ENCODE results near the gene CDH4.

CDH4 gene

DNA sequence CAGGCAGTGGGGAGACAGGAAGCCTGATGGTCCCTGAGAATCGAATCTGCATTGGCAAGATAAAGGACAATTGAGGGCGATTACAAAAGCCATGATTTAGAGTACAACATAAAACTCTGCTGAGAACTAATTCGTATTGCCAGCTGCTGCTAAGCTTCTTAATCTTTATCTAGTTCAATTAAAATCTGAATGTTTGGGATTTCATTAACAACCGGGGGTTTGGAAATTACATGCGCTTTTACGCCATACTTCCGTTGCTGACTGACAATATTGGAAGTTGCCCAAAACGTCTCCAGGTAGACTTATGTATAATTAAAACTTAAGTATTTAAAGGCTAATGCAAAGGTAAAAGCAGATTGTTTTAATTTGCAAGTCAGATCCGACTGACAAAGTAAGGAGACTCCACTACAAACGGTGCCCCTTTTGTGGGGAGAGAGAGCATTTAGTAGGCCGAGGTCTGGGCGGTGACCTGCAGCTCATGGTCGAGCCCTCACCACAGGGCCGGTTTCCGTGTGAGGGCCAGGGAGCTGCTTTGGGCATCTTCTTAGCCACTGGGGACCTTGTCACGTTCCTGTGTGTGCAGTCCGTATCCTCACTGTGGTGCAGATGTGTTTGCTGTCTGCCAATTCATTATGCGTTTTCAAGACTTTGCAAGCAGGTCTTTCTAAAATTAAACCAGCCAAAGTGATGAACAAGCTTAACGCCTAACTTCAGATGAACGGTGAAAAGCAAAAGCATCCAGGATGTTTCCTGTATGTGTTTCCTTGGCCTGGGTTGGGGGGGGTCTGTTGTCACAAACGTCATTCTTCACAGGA, 49.9 kb downstream of the CDH4 start:
- DNase-seq (ENCODE audit: low spot score) = no peak

DNA sequence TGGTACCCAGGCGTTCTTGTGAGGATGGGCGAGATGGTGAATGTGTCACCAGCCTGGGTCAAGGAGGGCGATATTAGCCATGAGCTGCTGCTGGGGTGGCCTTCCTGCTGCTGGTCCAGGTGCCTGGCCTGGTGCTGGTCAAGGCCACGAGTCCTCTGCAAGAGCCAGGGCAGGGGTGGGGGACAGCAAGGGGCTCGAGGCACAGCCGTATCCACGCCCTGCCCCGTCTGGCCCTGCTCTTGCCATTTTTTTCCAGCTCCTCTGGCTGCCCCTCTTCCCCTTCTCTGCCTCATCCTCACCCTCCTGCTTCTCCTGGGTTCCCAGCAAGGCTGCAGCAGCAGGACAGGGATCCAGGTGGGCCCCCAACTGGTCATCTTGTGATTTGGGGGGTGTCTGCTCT, 51.2 kb downstream of the CDH4 start:
- DNase-seq (ENCODE audit: low spot score) = no peak

DNA sequence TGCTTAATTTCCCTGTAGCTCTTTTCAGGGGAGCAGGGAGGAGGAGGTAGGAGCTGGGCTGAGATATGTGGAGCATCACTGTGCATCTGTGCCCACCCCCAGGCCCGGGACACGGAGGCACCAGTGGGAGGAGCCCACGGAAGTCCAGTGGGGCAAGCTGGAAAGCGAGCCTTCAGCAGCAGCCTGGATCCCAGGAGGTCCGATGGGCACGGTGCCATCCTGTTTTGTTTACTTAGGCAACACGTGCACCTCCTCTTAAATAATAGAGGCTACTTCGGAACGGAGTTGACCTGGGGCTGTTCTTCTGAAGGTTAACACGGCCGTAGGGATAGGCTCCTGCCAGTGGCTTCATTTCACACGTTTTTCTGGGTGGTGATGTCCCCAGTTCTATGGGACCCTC, 51.6 kb downstream of the CDH4 start:
- DNase-seq (ENCODE audit: low spot score) = no peak

DNA sequence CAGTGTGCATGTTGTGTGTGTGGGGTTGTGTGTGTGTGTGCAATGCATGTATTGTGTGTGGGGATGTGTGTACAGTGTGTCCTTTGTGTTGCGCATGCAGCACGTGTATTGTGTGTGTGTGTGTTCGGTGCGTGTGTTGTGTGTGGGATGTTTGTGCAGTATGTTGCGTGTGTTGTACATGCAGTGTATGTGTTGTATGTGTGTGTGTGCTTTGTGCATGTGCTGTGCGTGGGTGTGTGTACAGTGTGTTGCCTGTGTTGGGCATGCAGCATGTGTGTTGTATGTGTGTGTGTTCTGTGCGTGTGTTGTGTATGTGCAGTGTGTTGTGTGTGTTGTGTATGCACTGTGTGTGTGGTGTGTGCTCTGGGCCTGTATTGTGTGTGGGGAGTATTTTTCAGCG, 52.7 kb downstream of the CDH4 start:
- DNase-seq (ENCODE audit: low spot score) = no peak

DNA sequence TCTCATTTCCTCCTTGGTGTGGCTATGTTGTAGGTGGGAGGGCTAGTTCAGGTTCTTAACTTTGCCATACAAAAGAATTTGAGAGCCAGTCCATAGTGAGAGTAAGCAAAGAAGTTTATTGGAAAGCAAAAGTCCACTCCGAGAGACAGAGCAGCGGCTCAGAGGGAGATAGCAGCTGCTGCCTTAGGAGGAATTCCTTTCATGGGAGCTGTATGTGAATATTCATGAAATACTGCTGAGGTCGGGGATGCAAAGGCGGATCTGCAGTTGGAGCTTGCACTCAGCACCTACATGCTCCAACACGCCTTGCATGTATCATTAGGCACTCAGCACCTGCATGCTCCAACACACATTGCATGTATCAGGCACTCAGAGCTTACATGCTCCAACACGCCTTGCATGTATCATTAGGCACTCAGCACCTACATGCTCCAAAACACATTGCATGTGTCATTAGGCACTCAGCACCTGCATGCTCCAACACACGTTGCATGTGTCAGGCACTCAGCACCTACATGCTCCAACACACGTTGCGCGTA, 54.9 kb downstream of the CDH4 start:
- DNase-seq (ENCODE audit: low spot score) = no peak

DNA sequence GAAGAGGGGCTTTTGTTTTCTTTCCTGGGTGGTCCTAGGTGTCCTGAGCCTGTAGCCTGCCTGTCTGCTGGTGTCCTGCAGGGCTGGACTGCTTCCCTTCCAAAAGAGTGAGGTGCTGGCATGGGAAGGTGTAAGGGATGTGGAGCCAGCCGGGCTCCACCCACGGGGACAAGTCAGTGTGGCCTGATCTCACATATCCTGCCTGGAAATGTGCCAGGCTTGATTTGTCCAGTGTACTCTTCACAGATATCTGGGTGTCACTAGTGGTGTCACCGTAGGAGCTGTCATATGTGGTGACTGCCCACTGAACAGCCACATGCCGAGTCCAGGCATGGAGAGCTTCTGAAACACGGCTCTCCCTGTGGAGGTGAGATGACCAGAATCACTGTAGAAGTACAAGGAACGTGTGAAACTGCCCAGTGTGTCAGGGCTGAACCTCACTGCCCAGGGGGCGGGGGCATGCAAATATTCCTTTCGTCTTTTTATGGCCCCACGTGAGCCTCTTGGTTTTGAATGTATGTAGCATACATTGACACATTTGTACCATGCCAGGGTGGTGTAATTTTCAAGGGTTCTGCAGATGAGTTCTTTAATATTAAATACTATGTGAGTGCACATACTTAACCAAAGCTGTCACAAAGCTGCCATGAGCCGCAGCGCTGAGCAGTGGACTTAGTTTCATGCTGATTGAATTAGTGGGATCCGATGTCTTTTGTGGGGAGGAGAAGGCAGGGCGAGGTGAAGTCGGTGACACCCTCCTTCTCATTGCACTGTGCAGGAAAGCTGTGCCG, 55.8 kb downstream of the CDH4 start:
- no peak for DNase-seq (ENCODE audit: low spot score)

DNA sequence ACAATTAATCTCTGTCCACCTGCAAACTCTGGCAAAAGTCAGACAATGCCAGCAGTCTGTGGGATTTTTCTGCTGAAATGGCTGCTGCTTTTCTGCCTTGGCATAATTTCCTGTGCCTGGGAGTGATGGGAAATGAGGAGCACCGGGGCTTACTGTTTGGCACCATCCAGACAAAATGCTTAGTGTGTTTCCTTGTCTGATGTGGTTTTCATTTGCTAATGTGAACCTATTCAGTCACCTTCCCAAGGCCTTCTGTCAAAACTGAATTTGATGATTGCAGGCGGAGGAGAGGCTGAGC, 56.4 kb downstream of the CDH4 start:
- DNase-seq (ENCODE audit: low spot score) = no peak

DNA sequence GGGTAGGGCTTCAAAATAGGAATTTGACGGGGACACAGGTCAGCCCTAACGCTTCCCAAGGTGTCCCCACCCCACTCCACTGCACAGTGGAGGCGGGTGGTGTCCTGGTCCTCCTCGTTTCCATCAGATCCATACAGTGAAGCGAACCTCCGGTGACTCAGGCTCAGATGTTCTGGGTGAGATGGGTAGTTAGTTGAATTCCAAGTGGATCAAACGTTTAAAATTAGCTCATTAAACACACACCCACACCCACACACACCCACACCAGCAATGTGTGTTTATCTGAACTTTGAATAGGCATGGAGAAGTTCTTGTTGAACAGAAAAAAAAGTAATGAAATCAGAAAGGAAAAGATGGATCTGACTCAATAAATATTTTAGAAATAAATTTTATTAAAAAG, 58.9 kb downstream of the CDH4 start:
- DNase-seq (ENCODE audit: low spot score) = no peak

DNA sequence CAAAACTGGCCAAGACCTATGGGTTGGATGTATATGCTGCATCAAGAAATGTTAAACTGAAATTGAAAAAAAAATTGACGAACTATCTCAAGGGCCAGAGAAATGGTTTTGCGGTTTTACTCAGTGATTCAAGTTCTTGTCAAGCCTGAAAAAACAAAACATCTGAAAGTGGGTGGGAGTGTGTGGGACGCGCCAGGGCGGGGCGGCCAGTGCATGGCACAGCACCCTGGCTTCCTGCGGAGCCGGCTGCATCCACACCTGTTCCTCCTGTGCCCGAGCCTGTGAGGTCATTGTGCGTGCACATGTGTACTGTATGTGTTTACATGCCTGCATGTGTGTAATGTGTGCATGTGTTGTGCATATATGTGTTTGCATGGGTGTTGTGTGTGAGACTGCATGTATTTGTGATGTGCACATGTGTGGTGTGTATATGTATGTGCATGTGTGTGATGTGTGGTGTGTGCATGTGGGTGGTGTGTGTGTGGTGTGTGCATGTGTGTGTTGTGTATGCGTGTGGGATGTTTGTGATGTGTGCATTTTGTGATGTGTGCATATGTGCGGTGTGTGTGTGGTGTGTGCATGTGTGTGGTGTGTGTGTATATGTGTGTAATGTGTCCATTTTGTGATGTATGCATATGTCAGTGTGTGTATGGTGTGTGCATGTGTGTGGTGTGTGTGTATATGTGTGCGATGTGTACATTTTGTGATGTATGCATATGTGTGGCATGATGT, 59.8 kb downstream of the CDH4 start:
- DNase-seq (ENCODE audit: low spot score) = no peak

DNA sequence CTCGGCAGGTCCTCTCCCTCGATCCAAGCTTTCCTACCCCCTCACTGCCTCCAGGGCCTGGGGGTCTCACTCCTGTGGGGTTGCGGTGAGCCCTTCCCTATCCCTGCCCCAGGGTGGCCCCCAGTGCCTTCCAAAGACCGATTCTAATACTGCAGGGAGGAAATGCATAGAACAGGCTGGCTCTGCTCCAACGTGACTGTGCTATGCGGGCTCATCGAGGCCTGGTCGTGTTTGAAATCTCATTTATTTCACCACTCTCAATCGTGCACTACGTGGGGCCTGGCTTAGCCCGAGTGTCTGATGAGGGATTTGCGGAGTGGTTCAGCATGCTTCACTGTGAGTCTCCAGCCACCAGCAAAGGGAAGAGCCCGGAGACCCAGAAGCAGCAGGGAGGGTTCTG, 60.9 kb downstream of the CDH4 start:
- DNase-seq (ENCODE audit: low spot score) = no peak

DNA sequence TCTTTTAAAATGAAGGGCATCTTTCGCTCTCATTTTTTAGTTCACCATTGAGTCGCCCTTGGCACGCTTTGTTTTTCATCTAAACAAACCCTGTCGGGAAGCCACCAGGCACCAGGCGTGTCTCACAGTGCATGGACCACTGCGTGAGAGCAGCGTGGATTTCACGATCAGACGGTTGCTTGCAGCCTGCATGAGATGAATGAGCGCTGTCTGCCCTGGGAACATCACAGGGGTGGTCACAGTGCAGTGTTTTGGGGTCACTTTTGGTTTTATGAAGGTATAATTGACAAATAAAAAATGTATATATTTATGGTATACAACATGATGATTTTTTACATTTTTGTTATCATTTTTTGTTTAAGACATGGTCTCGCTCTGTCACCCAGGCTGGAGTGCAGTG, 61.3 kb downstream of the CDH4 start:
- no peak for DNase-seq (ENCODE audit: low spot score)

DNA sequence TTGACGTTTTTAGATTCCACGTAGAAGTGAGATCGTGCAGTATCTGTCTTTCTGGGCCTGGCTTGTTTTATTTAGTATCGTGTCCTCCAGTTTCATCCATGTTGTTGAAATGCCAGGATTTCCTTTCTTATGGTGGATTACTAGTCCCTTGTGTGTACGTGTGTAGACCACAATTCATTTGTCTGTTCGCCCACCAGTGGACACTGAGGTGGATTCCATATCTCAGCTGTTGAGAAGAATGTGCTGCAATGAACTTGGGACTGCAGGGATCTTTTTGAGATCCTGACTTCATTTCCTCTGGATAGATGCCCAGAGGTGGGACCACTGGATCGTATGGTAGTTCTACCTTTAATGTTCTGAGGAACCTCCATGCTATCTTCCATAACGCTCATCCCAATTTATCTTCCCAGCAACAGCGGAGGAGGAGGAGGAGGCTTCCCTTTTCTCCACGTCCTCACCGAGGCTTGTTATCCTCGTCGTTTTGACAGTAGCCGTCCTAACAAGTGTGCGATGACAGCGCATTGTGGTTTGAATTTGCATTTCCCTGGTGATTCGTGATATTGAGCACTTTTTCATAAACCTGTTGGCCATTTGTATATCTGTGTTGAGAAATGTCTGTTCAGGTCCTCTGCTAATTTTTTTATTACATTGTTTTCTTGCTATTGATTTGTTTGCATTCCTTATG, 62.4 kb downstream of the CDH4 start:
- DNase-seq (ENCODE audit: low spot score) = no peak

DNA sequence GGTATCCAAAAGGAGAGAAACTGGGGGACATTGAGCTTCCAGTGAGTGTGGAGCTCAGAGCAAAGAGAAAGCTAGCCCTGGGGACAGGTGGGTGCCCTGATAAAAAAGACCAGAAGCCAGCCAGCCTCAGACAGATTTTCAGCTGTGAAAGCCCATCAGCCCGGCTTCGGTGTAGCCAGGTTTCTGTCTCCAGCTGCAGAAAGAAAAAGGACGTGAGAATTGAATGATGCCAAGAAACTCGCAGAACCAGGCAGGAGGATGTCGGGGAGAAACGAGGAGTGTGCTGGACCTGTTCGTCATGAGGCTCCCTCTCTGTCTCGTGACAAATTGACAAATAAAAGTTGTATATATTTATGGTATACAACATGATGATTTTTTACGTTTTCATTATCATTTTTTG, 63.3 kb downstream of the CDH4 start:
- DNase-seq (ENCODE audit: low spot score) = no peak

DNA sequence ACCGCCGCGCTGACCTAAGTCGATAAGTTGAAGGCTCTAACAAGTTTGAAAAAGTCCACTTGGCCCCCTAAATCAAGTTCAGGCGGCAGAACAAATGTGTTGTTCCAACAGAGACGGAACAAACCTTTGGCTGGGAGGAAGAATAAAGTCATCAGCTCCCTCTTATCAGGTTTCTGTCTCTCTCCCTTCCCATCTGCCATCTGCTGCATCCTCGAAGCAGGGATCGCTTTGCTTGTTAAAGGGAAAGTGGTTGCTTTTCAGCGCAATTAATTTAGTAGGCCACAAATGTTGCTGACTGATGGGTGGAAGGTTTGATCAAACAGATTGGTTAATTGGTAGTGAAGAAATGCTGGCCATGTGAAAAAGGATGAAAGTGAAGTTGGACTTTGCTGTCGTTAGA, 64.3 kb downstream of the CDH4 start:
- no peak for DNase-seq (ENCODE audit: low spot score)

DNA sequence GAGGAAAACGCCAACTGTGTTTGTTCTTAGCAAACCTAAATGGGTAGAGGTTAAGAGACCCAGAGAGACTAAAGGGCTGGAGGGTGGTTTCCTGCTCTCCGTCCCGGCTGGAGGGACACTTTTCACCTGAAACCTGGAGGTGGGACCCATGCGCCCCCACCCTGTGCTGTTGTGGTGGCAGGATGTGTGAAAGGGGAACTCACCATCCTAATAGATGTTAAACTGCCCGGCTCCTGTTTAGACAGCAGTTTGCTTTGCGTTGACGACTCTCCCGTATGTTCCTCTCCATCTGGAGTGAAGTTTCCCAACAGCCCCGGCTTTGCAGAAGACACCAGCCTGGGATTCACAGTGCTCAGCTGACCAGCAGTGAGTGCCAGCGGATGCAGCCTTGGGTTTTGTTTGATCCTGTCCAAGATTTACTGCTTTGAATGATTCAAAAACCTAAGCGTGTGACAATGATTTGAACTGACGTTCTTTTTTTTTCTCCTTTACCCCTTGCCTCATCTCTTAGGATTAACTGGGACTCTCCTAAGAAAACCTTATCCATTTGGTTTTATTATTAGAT, 66.0 kb downstream of the CDH4 start:
- no peak for DNase-seq (ENCODE audit: low spot score)

DNA sequence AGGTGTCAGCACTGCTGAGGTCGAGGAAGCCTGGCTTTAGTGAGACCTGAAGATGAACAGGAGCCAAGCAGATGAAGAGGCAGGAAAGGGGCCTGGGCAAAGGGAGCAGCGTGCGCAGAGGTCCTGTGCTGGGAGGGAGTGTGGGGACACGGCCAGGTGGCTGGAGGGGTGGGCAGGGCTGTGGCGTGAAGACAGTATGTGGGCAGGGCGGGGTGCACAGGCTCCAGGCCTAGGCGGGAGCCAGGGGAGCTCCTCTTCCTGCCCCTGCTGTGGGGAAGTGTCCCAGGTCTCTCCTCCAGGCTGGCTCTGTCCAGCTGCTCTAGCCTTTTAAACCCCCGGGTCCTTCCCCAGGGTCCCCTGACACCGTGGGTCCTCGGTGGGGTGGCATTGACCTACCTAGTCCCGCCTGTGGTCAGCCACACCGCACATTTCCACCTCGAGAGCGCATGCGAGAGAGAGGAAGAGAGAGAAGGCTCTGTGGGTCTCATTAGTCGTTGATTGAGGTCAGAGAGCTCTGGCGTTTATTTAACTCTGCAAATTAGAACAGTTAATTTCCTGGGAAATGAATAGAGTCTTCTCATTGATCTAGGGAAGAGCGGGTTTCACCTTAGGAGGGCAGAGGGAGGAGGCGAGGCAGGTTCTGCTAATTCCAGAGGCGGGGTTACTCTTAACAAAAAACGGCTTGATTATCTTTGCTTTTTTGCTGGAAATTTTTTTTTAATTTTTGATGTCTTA, 68.8 kb downstream of the CDH4 start:
- DNase-seq (ENCODE audit: low spot score) = no peak

DNA sequence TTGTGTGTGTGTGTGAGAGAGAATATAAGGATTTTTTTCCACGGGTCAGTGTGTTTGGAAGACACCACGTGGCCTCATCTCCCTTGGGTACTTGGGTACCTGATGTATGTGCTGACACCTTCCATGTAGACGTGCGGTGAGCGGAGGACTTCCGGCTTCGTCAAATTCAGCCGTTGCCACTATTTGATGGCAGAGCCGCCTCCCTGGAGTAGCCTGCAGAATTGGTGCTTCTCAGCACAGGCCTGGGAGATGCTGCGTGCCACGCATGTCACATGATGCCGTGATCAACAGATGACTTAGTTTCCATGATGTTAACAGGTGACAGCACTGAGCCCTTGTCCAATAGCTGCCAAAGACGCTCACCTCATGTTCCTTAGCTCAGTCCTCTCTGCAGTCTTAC, 69.4 kb downstream of the CDH4 start:
- DNase-seq (ENCODE audit: low spot score) = no peak

DNA sequence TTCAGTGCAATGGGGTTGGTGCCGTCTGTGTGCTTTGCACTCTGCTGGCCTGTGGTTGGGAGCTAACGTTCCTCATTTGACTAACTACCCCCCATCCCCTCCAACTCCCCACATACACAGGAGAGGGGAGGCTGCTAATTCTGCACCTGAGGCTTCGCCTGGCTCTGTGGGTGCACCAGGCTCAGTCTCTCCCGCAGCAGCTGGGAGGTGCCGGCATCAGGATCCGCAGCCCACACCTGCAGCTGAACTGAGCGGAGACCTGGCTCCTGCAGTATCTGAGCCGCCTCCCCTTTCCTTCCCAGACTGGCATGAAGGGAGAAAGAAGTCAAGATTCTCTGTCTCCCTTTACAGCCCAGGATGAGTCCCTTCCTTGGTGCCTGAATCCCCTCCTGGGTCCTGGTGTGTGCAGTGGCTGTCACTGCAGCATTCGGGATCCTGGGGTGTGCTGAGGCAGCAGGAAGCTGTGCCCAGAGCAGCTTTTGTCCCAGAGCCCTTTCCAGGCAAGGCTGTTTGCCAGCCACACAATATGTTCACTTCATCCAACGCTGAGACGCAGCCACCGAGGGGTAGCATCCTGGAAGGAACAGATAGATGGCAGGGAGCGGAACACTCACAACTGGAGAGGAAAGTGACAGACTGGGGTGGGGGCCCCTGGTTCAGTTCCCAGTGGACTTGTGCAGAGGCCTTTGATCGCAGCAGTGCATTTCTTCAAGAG, 70.2 kb downstream of the CDH4 start:
- no peak for DNase-seq (ENCODE audit: low spot score)

DNA sequence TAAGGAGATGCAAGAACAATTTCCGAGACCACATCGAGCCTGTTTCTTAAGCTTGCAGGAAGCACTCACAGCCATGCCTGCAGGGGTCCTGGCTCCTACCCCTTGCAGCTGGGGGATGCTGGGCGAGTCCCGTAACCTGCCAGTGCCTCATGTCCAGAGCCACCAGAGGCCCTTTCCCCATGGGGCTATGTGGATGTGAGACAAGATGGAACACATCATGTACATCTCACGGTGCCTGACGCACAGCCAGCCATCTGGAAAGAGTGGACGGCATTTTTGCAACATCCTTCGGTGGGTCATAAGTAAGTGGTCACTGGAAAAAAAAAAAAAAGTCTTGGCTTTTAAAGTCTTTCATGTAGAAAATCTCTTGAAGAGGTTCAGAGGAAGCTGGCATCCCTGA, 72.8 kb downstream of the CDH4 start:
- no peak for DNase-seq (ENCODE audit: low spot score)

DNA sequence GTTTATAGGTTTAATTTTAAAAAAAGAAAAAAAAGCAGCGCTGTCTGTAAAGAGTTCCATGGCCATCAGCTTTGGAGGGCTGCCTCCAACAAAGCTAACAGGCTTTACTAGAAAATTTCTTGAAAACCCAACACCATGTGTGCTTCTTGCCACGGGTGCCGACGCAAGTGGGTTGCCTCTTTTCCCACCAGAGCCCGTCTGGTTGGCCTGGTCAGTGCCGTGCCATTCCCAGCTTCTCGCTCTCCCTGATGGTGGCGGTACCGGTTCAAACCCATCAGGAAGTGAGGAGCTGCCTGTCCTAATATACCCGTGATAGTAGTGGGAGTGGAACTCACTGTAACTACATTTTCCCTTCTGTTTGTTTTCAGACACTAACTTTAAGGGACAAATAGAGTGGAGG, 73.7 kb downstream of the CDH4 start:
- no peak for DNase-seq (ENCODE audit: low spot score)

Data from left forelimb (tissue), 1 donor.